ENCODE results near the gene DCHS1.

The DCHS1 gene

GRCh38 chr11:6626971-6627761 is 28.4 kb downstream of the DCHS1 start:
- no peak for DNase-seq

- DNase-seq: no peak
These were observed 29.7 kb downstream of the DCHS1 start for GRCh38 chr11:6625832-6626420.

GRCh38 chr11:6625156-6625831 is 30.3 kb downstream of the DCHS1 start:
- DNase-seq: no peak

GRCh38 chr11:6623391-6624363 is 31.9 kb downstream of the DCHS1 start:
- DNase-seq: no peak

GRCh38 chr11:6622261-6623171 is 33.1 kb downstream of the DCHS1 start:
- DNase-seq: peak; percentile 33

- no peak for DNase-seq
These were observed 33.8 kb downstream of the DCHS1 start for GRCh38 chr11:6621711-6622211.

- DNase-seq: no peak
These were observed 35.0 kb downstream of the DCHS1 start for GRCh38 chr11:6620636-6621035.

- peak; percentile 83 for DNase-seq
These were observed 36.4 kb downstream of the DCHS1 start, which contains the start of gene TPP1 for GRCh38 chr11:6619004-6619745. TSS of gene TPP1 (minus strand) at chr11:6619422. CDS start at chr11:6619400, 22 bp downstream.

GRCh38 chr11:6618117-6619003 is 37.2 kb downstream of the DCHS1 start:
- no peak for DNase-seq

- DNase-seq: no peak
These were observed 38.3 kb downstream of the DCHS1 start for GRCh38 chr11:6617315-6617781.

- DNase-seq: no peak
These were observed 38.9 kb downstream of the DCHS1 start for GRCh38 chr11:6616596-6617250.

- DNase-seq: no peak
These were observed 39.6 kb downstream of the DCHS1 start for GRCh38 chr11:6615882-6616585.

GRCh38 chr11:6615046-6615445 is 40.6 kb downstream of the DCHS1 start:
- DNase-seq: no peak

GRCh38 chr11:6614446-6614845 is 41.2 kb downstream of the DCHS1 start:
- DNase-seq: no peak

- DNase-seq: no peak
These were observed 42.1 kb downstream of the DCHS1 start for GRCh38 chr11:6613496-6613895.

GRCh38 chr11:6612213-6613041 is 43.2 kb downstream of the DCHS1 start, which contains the start of gene TAF10:
TSS of gene TAF10 (minus strand) at chr11:6612216. CDS start at chr11:6612189, 27 bp downstream.
- DNase-seq: peak; percentile 96

- no peak for DNase-seq
These were observed 43.7 kb downstream of the DCHS1 start for GRCh38 chr11:6611963-6612212.

Measured in NCI-H774 (cell line).